NOMO-1 (cell line): ENCODE results near the gene DDX51.
A peak's percentile ranks its signal among the peaks of the same experiment; 100 is the strongest.

Experiments used
- DNase-seq, 2 experiments: peaks; one replicate each; lab custom pipeline; 2025; ENCODE audit not compliant: unreplicated experiment in 2 of 2; lab: John Stamatoyannopoulos, UW

DDX51 gene

DNA sequence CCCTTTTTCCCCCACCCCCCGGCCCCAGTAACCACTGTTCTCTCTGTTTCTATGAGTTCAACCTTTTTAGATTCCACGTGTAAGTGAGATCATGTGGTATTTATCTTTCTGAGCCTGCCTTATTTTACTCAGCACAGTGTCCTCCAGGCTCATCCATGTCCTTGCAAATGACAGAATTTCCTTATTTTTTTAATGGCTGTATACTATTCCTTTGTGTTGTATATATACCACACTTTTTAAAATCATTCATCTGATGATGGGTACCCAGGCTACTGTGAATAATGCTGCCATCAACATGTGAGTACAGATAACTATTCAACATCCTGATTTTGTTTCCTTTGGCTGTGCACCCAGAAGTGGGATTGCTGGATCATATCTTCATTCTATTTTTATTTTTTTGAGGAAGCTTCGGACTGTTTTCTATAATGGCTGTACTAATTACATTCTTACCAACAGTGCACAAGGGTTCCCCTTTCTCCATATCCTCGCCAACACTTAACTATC is 54.7 kb downstream of the DDX51 start:
- peak in 1 of 2 experiments; percentile 2 for DNase-seq
